Transverse colon (tissue), 3 donors: ENCODE measurements around the gene HMGN4.

Source experiments
- EP300 ChIP-seq: sonication (generic); formaldehyde crosslinking; IDR thresholded peaks from one replicate; pipeline ENCODE4 v1.6.1; 2017; ENCODE audit warnings: antibody characterized with exemption, low read depth
- TF ChIP-seq, protein P1 (sequence below), 5 experiments: fragments of 200-600 bp in 3 of 5; fragments of 450-650 bp in 2 of 5; sonication (generic) in 3 of 5; IDR thresholded peaks; 1 replicate in 2 of 5; 2 replicates in 3 of 5; pipeline ENCODE4 v1.5.1; 2016 to 2017; ENCODE audit warnings: antibody characterized with exemption in 5 of 5, inconsistent platforms in 3 of 5, mild to moderate bottlenecking in 2 of 5, moderate library complexity in 1 of 5

DNA sequence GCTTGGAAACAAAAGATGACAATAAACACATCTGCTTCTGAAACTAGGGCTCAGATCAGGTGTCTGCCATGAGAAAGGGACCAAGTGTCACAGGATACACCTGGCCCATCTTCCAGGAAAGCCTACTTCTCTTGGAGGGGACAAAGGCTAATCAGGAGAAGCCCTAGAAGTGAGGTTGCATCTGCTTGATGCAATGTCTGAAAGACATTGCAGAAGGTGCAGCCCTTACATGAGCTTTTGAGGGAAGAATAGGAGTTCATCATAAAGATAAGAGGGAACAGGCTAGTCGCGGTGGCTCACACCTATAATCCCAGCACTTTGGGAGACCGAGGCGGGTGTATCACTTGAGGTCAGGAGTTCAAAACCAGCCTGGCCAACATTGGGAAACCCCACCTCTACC, 40.6 kb upstream of the HMGN4 start:
- TF ChIP-seq, protein P1, sequence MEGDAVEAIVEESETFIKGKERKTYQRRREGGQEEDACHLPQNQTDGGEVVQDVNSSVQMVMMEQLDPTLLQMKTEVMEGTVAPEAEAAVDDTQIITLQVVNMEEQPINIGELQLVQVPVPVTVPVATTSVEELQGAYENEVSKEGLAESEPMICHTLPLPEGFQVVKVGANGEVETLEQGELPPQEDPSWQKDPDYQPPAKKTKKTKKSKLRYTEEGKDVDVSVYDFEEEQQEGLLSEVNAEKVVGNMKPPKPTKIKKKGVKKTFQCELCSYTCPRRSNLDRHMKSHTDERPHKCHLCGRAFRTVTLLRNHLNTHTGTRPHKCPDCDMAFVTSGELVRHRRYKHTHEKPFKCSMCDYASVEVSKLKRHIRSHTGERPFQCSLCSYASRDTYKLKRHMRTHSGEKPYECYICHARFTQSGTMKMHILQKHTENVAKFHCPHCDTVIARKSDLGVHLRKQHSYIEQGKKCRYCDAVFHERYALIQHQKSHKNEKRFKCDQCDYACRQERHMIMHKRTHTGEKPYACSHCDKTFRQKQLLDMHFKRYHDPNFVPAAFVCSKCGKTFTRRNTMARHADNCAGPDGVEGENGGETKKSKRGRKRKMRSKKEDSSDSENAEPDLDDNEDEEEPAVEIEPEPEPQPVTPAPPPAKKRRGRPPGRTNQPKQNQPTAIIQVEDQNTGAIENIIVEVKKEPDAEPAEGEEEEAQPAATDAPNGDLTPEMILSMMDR (IDR thresholded peaks at IDR 0.05), result no peak
- no peak for TF ChIP-seq EP300
